Effector memory CD8-positive, alpha-beta T cell (primary cell): ENCODE data around the gene LAMA3.

Experiments
- ATAC-seq: fragments of 150-1000 bp; cut with Tn5 transposase; replicated peaks from 2 replicates; pipeline ENCODE4 v1.10.0; 2021; ENCODE audit warnings: mild to moderate bottlenecking, moderate library complexity
- DNase-seq, 3 experiments: peaks; one replicate each; pipeline ENCODE4 v3.0.0; 2021
- H3K27ac Mint-ChIP-seq, 2 donors: one replicate each; pipeline ENCODE4 v1.8.0; 2022; ENCODE audit warnings: mild to moderate bottlenecking in 2 of 2, mixed read lengths in 2 of 2, moderate library complexity in 2 of 2
- H3K27me3 Mint-ChIP-seq, 2 donors: one replicate each; pipeline ENCODE4 v1.8.0; 2022; ENCODE audit warnings: mixed read lengths in 2 of 2
- H3K36me3 Mint-ChIP-seq: one replicate; pipeline ENCODE4 v1.8.0; 2022; ENCODE audit warnings: mild to moderate bottlenecking, moderate library complexity, mixed read lengths; ENCODE audit not compliant: insufficient read depth
- H3K4me1 Mint-ChIP-seq, 2 donors: one replicate each; pipeline ENCODE4 v1.8.0; 2022; ENCODE audit warnings: low read depth in 2 of 2, mixed read lengths in 2 of 2
- H3K4me3 Mint-ChIP-seq, 2 donors: one replicate each; pipeline ENCODE4 v1.8.0; 2022; ENCODE audit warnings: mild to moderate bottlenecking in 2 of 2, mixed read lengths in 2 of 2, moderate library complexity in 2 of 2
- H3K9me3 Mint-ChIP-seq, 2 donors: one replicate each; pipeline ENCODE4 v1.8.0; 2022; ENCODE audit warnings: mixed read lengths in 2 of 2

The LAMA3 gene

GRCh38 chr18:23992089-23992940, 303.1 kb downstream of the LAMA3 start:
- peaks cover 42 to 64% of the 10 kb centered on the region in 2 donors for H3K4me1 Mint-ChIP-seq
- ATAC-seq: peak; percentile 91
- H3K36me3 Mint-ChIP-seq: peaks cover 35% of the 10 kb centered on the region

GRCh38 chr18:23992941-23993280, 303.7 kb downstream of the LAMA3 start:
- H3K27me3 Mint-ChIP-seq: no peaks in the 10 kb centered on the region
- DNase-seq (no peak), ATAC-seq (peak; percentile 29)
- no peaks in the 10 kb centered on the region for H3K9me3 Mint-ChIP-seq
- H3K4me1 Mint-ChIP-seq: peaks cover 43 to 61% of the 10 kb centered on the region in 2 donors
- H3K27ac Mint-ChIP-seq: peak overlapping the region; percentile 95 to 97
- H3K36me3 Mint-ChIP-seq: peaks cover 35% of the 10 kb centered on the region
- H3K4me3 Mint-ChIP-seq: peak overlapping the region; percentile 72 to 80

More at GRCh38 chr18:23992089-23992940, 303.1 kb downstream of the LAMA3 start:
- H3K27me3 Mint-ChIP-seq: no peaks in the 10 kb centered on the region
- peak; percentile 49 to 58 (median 52) for DNase-seq
- H3K9me3 Mint-ChIP-seq: no peaks in the 10 kb centered on the region
- H3K27ac Mint-ChIP-seq: peak overlapping the region; percentile 95 to 97
- peak overlapping the region; percentile 72 to 80 for H3K4me3 Mint-ChIP-seq

GRCh38 chr18:23994361-23994902, 305.2 kb downstream of the LAMA3 start:
- Mint-ChIP-seq H3K9me3 (no peaks in the 10 kb centered on the region), H3K27me3 (no peaks in the 10 kb centered on the region), H3K4me1 (peaks cover 52 to 59% of the 10 kb centered on the region in 2 donors), H3K4me3 (peak overlapping the region; percentile 72 to 80), H3K27ac (peak overlapping the region; percentile 82 to 95), H3K36me3 (peaks cover 38% of the 10 kb centered on the region)
- ATAC-seq (peak; percentile 48), DNase-seq (peak in 2 of 3 experiments; percentile 42 to 43)

- Mint-ChIP-seq H3K4me1 (peaks cover 54 to 56% of the 10 kb centered on the region in 2 donors), H3K4me3 (peak overlapping the region; percentile 72 to 80), H3K27ac (peak overlapping the region; percentile 82 to 95), H3K27me3 (no peaks in the 10 kb centered on the region), H3K9me3 (no peaks in the 10 kb centered on the region), H3K36me3 (peaks cover 38% of the 10 kb centered on the region)
- no peak for DNase-seq
- ATAC-seq: no peak
Measured at GRCh38 chr18:23995180-23995579, 305.9 kb downstream of the LAMA3 start.

GRCh38 chr18:23998018-23998417, 308.8 kb downstream of the LAMA3 start:
- no peaks in the 10 kb centered on the region for H3K27me3 Mint-ChIP-seq
- H3K36me3 Mint-ChIP-seq: peaks cover 32% of the 10 kb centered on the region
- H3K4me1 Mint-ChIP-seq: peaks cover 55 to 57% of the 10 kb centered on the region in 2 donors
- H3K9me3 Mint-ChIP-seq: no peaks in the 10 kb centered on the region
- peak overlapping the region in 1 of 2 donors; percentile 57 for H3K4me3 Mint-ChIP-seq
- ATAC-seq (no peak), DNase-seq (no peak)
- H3K27ac Mint-ChIP-seq: peak overlapping the region; percentile 77 to 88

GRCh38 chr18:23998820-23999219, 309.6 kb downstream of the LAMA3 start:
- peaks cover 58 to 62% of the 10 kb centered on the region in 2 donors for H3K4me1 Mint-ChIP-seq
- peak overlapping the region in 1 of 2 donors; percentile 65 for H3K4me3 Mint-ChIP-seq
- H3K36me3 Mint-ChIP-seq: peaks cover 30% of the 10 kb centered on the region
- DNase-seq: no peak
- H3K9me3 Mint-ChIP-seq: no peaks in the 10 kb centered on the region
- H3K27ac Mint-ChIP-seq: peak overlapping the region; percentile 80 to 88
- H3K27me3 Mint-ChIP-seq: no peaks in the 10 kb centered on the region
- no peak for ATAC-seq

- Mint-ChIP-seq H3K27ac (peak overlapping the region; percentile 80 to 88), H3K4me1 (peaks cover 57 to 63% of the 10 kb centered on the region in 2 donors), H3K4me3 (peak overlapping the region; percentile 65 to 66)
Measured at GRCh38 chr18:24000613-24001490, 311.6 kb downstream of the LAMA3 start.

GRCh38 chr18:24002479-24002878, 313.2 kb downstream of the LAMA3 start:
- peaks cover 17% of the 10 kb centered on the region for H3K36me3 Mint-ChIP-seq
- peaks cover 57 to 64% of the 10 kb centered on the region in 2 donors for H3K4me1 Mint-ChIP-seq
- no peak for DNase-seq
- H3K9me3 Mint-ChIP-seq: no peaks in the 10 kb centered on the region
- H3K4me3 Mint-ChIP-seq: peak overlapping the region; percentile 65 to 66
- H3K27me3 Mint-ChIP-seq: no peaks in the 10 kb centered on the region
- peak overlapping the region; percentile 80 to 88 for H3K27ac Mint-ChIP-seq
- ATAC-seq: no peak

More at GRCh38 chr18:24000613-24001490, 311.6 kb downstream of the LAMA3 start:
- DNase-seq (no peak), ATAC-seq (peak; percentile 56)
- H3K36me3 Mint-ChIP-seq: peaks cover 19% of the 10 kb centered on the region
- H3K9me3 Mint-ChIP-seq: no peaks in the 10 kb centered on the region
- H3K27me3 Mint-ChIP-seq: no peaks in the 10 kb centered on the region

- Mint-ChIP-seq H3K9me3 (no peaks in the 10 kb centered on the region), H3K4me3 (peak overlapping the region; percentile 65 to 66), H3K27ac (peak overlapping the region; percentile 80 to 88), H3K36me3 (peaks cover 17% of the 10 kb centered on the region), H3K27me3 (no peaks in the 10 kb centered on the region), H3K4me1 (peaks cover 58 to 64% of the 10 kb centered on the region in 2 donors)
- ATAC-seq: no peak
- DNase-seq: no peak
Measured at GRCh38 chr18:24003288-24003687, 314.0 kb downstream of the LAMA3 start.

GRCh38 chr18:24003903-24004640, 314.8 kb downstream of the LAMA3 start:
- Mint-ChIP-seq H3K36me3 (peaks cover 16% of the 10 kb centered on the region), H3K9me3 (no peaks in the 10 kb centered on the region), H3K4me3 (peak overlapping the region in 1 of 2 donors; percentile 65), H3K27me3 (no peaks in the 10 kb centered on the region), H3K4me1 (peaks cover 59 to 65% of the 10 kb centered on the region in 2 donors), H3K27ac (peak overlapping the region; percentile 80 to 88)
- ATAC-seq (no peak), DNase-seq (no peak)
